Keratinocyte (primary cell): ENCODE results near the gene BNIP5. TPM values are rescaled to one million over a fixed set of nuclear protein-coding genes. Genes with fewer than 3 reads are reported as not detected.

Experiments
- DNase-seq: peaks from one replicate; pipeline ENCODE4 v3.0.0-alpha.2; 2011; ENCODE audit warnings: low read depth, missing footprints, low spot score
- FAIRE-seq: peaks from 2 replicates; lab custom pipeline; 2011; peaks lifted over from hg19 to GRCh38; lab: Jason Lieb, UNC
- H2AFZ ChIP-seq: 2 replicates; pipeline ENCODE4 v1.6.0; 2012; ENCODE audit warnings: low read length, control low read depth, inconsistent platforms; ENCODE audit not compliant: control insufficient read depth
- H3K27ac ChIP-seq: 2 replicates; pipeline ENCODE4 v1.5.1; 2011; ENCODE audit warnings: low read length; ENCODE audit not compliant: control insufficient read depth, insufficient read depth
- H3K27me3 ChIP-seq: 3 replicates; pipeline ENCODE4 v1.6.0; 2011; ENCODE audit warnings: low read length; ENCODE audit not compliant: control insufficient read depth, insufficient read depth; ENCODE audit errors: extremely low read depth
- H3K36me3 ChIP-seq, 2 experiments: 2 replicates in 1 of 2; 3 replicates in 1 of 2; pipeline ENCODE4 v1.5.1; 2011; ENCODE audit warnings: low read length in 2 of 2, mild to moderate bottlenecking in 1 of 2; ENCODE audit not compliant: control insufficient read depth in 2 of 2, insufficient read depth in 2 of 2; ENCODE audit errors: extremely low read depth in 1 of 2
- H3K4me1 ChIP-seq: 3 replicates; pipeline ENCODE4 v1.5.1; 2011; ENCODE audit warnings: low read length; ENCODE audit not compliant: control insufficient read depth, insufficient read depth; ENCODE audit errors: extremely low read depth
- H3K4me2 ChIP-seq: 3 replicates; pipeline ENCODE4 v1.6.0; 2011; ENCODE audit warnings: low read depth, low read length; ENCODE audit not compliant: control insufficient read depth, insufficient read depth; ENCODE audit errors: extremely low read depth
- H3K4me3 ChIP-seq, 3 experiments: fragments of 200-600 bp in 1 of 3; sonication (generic) in 1 of 3; 2 replicates in 2 of 3; 3 replicates in 1 of 3; pipeline ENCODE4 v1.5.1; 2011 to 2016; ENCODE audit warnings: low read length in 3 of 3, mild to moderate bottlenecking in 3 of 3, control low read depth in 2 of 3, inconsistent platforms in 1 of 3, low read depth in 1 of 3, mixed read lengths in 1 of 3, mixed run types in 1 of 3, moderate library complexity in 1 of 3; ENCODE audit not compliant: control insufficient read depth in 2 of 3, insufficient read depth in 2 of 3; ENCODE audit errors: extremely low read depth in 1 of 3
- H3K79me2 ChIP-seq: 2 replicates; pipeline ENCODE4 v1.6.0; 2012; ENCODE audit warnings: low read length; ENCODE audit not compliant: control insufficient read depth, insufficient read depth
- H3K9ac ChIP-seq: 3 replicates; pipeline ENCODE4 v1.6.0; 2011; ENCODE audit warnings: low read length; ENCODE audit not compliant: control insufficient read depth, insufficient read depth; ENCODE audit errors: extremely low read depth
- H3K9me1 ChIP-seq: 3 replicates; pipeline ENCODE4 v1.6.0; 2011; ENCODE audit warnings: low read length; ENCODE audit not compliant: control insufficient read depth, insufficient read depth; ENCODE audit errors: extremely low read depth
- H3K9me3 ChIP-seq: 2 replicates; pipeline ENCODE4 v1.5.1; 2012; ENCODE audit warnings: low read depth, low read length; ENCODE audit not compliant: control insufficient read depth
- H4K20me1 ChIP-seq: 3 replicates; pipeline ENCODE4 v1.6.0; 2011; ENCODE audit warnings: low read length; ENCODE audit not compliant: control insufficient read depth, insufficient read depth; ENCODE audit errors: extremely low read depth
- EZH2 ChIP-seq: IDR thresholded peaks from one replicate; pipeline ENCODE4 v1.6.1; 2012; ENCODE audit warnings: inconsistent platforms, mild to moderate bottlenecking, low read length, moderate library complexity
- dilution Hi-C: fragments of 300-500 bp; cut with MboI; formaldehyde crosslinking; loops from one replicate; pipeline ENCODE4 v1.7.0; 2020; ENCODE audit warnings: low sequenced_read_pairs; ENCODE audit not compliant: extremely low pct_ligation_motif_present
- polyA plus RNA-seq, 5 experiments: library from polyadenylated mRNA; depleted of rRNA in 3 of 5; stranded (reverse) in 3 of 5; stranded (forward) in 1 of 5; unstranded in 1 of 5; fragments of >200 nt; gene quantifications; 1 replicate in 1 of 5; 2 replicates in 3 of 5; 3 replicates in 1 of 5; pipeline versions ENCODE4 v1.2.1 to v1.2.3, GENCODE V29; 2011 to 2012; ENCODE audit warnings: missing spikeins in 2 of 5, low read depth in 1 of 5, low replicate concordance in 1 of 5
- TF ChIP-seq, protein P1 (sequence below), 3 experiments: IDR thresholded peaks in 1 of 3; conservative IDR thresholded peaks in 1 of 3; optimal IDR thresholded peaks in 1 of 3; 2 replicates in 2 of 3; 3 replicates in 1 of 3; pipeline versions ENCODE3 to v1.5.1; 2011; ENCODE audit warnings: low read length in 3 of 3, mild to moderate bottlenecking in 3 of 3, moderate library complexity in 2 of 3, control low read depth in 1 of 3, inconsistent platforms in 1 of 3; ENCODE audit not compliant: insufficient read depth in 2 of 3; ENCODE audit errors: extremely low read depth in 1 of 3

BNIP5 gene
- polyA plus RNA-seq, 1 donor (not counting 4 experiments of a cell fraction or from before 2014, with no cell fraction given) = not detected

DNA sequence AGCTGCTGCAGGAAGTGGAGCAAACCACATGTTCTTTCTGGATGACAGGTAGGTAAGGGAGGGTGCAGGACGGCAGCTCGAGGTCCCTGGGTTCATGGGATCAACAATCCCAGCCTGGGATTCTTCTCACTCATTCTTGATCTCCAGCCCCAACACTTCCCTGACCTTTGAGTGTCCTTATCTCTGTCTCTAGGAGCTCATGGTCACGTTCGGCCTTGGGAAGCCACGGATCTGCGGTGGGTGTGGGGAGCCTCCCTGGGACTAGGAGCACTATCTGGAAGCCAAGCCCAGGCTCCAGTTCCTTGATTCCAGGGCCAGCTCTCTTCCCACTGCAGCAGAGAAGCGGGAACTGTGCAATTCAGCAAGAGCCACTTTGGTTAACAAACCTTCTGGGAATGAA is 27.5 kb downstream of the BNIP5 start:
- Histone ChIP-seq H4K20me1 (no peaks in the 10 kb centered on the region), H3K4me2 (no peak overlapping the region), H3K9me3 (no peaks in the 10 kb centered on the region), H3K36me3 (no peaks in the 10 kb centered on the region), H3K27ac (no peak overlapping the region), H3K9me1 (no peaks in the 10 kb centered on the region), H3K4me1 (peaks cover 8% of the 10 kb centered on the region), H3K27me3 (no peaks in the 10 kb centered on the region), H2AFZ (no peak overlapping the region), H3K4me3 (no peak overlapping the region), H3K79me2 (no peaks in the 10 kb centered on the region), H3K9ac (no peak overlapping the region)
- TF ChIP-seq, protein P1, sequence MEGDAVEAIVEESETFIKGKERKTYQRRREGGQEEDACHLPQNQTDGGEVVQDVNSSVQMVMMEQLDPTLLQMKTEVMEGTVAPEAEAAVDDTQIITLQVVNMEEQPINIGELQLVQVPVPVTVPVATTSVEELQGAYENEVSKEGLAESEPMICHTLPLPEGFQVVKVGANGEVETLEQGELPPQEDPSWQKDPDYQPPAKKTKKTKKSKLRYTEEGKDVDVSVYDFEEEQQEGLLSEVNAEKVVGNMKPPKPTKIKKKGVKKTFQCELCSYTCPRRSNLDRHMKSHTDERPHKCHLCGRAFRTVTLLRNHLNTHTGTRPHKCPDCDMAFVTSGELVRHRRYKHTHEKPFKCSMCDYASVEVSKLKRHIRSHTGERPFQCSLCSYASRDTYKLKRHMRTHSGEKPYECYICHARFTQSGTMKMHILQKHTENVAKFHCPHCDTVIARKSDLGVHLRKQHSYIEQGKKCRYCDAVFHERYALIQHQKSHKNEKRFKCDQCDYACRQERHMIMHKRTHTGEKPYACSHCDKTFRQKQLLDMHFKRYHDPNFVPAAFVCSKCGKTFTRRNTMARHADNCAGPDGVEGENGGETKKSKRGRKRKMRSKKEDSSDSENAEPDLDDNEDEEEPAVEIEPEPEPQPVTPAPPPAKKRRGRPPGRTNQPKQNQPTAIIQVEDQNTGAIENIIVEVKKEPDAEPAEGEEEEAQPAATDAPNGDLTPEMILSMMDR (optimal IDR thresholded peaks at IDR 0.05 in 1 of 3, IDR thresholded peaks at IDR 0.05 in 1 of 3, conservative IDR thresholded peaks at IDR 0.05 in 1 of 3; ENCODE audit: extremely low read depth in 1 of 3, insufficient read depth in 2 of 3, low read length in 3 of 3) = no peak
- no peak for TF ChIP-seq EZH2
- dilution Hi-C loops = no loop called here
- FAIRE-seq = no peak
- no peak for DNase-seq

DNA sequence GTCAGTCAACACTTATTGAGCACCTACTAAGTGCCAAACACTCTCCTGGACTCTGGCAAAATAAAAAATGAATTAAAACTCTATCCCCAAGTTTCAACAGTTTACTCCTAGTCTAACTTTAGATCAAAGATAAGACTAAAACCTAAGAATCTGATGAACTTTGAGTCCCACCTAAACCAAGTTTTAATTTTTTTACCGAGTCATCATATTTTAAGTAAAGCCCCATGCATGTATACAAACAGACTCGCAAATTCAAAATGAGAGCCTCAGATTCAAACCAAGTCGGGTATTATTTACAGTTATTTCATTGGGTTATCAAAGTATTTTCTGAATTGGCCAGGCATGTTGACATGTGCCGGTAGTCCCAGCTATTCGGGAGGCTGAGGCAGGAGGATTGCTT is 28.2 kb downstream of the BNIP5 start:
- FAIRE-seq = no peak
- H3K27ac ChIP-seq = no peak overlapping the region
- H3K4me1 ChIP-seq = peaks cover 1% of the 10 kb centered on the region
- no peak overlapping the region for H3K9ac ChIP-seq
- H4K20me1 ChIP-seq = no peaks in the 10 kb centered on the region
- DNase-seq = no peak
- no peaks in the 10 kb centered on the region for H3K9me3 ChIP-seq
- H3K27me3 ChIP-seq = no peaks in the 10 kb centered on the region
- no peak for TF ChIP-seq EZH2
- TF ChIP-seq, protein P1 (optimal IDR thresholded peaks at IDR 0.05 in 1 of 3, IDR thresholded peaks at IDR 0.05 in 1 of 3, conservative IDR thresholded peaks at IDR 0.05 in 1 of 3; ENCODE audit: extremely low read depth in 1 of 3, insufficient read depth in 2 of 3, low read length in 3 of 3) = no peak
- no peaks in the 10 kb centered on the region for H3K79me2 ChIP-seq
- dilution Hi-C loops = no loop called here
- no peaks in the 10 kb centered on the region for H3K9me1 ChIP-seq
- H3K36me3 ChIP-seq = no peaks in the 10 kb centered on the region
- H3K4me2 ChIP-seq = no peak overlapping the region
- no peak overlapping the region for H3K4me3 ChIP-seq
- H2AFZ ChIP-seq = no peak overlapping the region
